Fibroblast of upper back skin (primary cell): ENCODE data around the gene LRRC71.

Source experiments
- DNase-seq: peaks from one replicate; pipeline ENCODE4 v3.0.0-alpha.2; 2013

LRRC71 gene

DNA sequence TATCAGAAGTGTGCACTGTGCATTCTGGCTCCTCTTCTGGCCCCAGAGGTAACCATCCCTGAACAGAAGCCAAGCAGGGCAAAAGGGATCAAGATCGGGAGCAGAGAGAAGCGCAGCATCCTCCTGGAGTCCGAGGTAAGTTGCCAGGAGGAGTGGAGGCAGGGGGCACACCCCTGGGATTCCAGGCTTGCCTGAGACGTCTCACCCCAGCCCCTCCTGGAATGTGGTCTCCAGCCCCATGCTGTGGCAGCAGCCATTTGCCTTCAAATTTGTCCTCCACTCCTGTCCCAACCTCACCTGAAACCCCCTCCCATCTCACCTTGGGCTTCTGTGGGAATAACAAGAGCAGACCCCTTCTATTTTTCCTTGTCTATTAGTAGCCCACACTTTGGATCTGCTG lies 10.1 kb downstream of the LRRC71 start:
- no peak for DNase-seq

DNA sequence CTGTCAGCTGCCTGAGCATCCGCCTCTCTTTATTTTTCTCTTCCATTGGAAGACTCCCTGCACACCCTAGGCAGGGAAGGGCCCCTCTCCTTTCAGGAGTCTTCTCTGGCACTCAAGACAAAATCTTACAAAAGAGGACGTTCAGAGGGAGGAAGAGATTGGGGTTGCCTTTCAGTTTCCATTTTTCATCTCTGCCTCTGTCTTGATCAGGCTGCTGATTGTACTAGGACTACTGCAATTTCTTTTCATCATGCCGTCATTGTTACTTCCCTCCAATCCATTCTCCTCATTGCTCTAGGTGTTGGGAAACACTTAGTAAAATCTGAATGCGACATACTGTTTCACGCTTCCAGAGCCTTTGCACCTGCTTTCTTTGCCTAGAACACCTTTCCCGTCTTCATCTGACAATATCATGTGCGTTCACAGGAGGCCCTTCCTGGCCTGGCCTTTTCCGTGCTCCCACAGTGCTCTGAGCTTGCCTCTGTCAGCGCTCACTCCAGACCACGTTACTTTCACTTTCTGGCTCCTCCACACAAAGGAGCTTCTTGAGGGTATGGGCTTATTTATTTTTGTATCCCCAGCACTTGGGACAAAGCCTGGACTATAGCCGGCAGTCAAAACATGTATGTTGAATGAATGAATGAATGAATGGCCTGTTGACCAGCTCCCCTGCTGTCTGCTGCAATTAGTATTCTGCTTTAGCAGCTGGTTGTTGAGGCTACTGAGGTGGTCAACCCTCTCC lies 10.9 kb downstream of the LRRC71 start:
- no peak for DNase-seq

DNA sequence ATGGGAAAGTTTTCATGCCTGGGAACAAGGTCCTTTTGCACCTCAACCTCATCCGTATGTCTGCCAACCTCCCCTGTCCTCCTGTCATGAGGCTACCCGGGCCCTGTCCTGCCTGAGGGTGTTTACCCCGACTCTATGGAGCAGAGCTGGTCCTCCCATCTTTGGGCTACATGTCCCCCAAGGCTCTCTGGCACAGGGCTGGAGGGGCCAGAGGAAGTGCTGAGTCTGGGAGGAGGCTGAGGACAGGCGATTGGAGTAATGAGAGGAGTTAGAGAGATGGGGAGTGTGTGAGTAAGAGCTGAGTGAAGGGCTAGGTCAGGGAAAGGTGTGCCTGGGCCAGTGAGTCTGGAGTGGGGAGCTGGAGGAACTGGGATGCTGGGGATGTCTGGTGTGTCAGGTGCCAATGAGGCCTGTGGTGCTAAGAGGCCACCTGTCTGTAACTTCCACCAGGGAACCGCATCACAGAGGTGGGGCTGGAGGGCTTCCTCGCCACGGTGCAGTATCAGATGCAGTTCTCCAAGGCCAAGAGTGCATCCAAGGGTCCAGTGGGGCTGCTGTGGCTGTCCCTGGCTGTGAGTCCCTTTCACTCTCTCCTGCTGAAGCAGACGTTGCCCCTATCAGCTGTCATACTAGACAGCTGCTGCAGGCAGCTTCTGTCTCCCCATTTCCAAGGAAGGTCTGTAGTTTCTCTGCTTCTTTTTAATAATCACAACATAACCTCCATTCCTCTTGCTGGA lies 11.7 kb downstream of the LRRC71 start:
- no peak for DNase-seq

DNA sequence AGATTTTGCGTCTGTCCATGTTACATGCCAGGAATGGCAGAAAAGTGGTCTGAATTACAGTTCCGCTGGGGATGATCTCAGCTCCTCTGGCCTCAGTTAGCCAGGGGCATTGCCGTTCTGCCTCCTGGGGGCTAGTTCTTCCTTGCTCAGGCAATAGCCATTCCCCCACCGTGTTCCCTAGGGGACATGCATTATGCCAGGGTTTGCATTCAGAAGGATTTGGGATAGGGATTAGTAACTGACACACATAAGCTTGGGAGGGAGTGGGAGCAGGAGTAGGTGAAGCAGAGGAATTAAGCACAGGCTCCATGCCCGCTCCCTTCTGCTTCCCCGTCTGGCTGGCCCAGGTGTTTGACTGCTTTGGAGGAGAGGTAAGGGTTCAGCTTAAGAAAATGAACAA lies 12.7 kb downstream of the LRRC71 start:
- DNase-seq, result no peak

DNA sequence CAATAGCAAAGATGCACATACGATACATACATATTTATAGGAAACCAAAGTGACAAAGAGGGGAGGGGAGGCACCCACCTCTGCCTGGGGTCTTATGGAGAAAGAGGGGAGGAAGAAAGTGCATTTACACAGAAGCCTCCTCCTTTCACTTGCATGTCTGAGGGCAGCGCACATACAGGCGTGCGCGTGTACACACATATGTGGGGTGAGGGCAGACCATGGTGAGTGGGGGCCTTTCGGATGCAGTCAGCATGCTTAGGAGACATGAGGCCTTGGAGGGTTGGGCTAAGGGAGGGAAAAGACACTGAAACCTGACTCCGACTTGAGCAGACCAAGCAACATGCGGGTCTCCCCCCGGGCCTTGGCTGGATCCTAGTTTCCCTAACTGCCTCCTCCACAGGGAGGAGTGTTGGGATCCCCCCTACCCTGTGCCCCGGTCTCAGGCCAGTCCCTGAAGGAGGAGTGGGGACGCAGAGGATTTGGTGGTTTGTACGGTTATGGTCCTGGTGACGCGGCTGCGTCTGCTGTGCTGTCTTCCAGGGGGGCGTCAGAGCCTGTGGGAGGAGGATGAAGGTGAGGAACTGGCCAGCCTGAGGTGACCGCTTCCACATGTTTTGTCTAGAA lies 15.2 kb downstream of the LRRC71 start:
- no peak for DNase-seq

DNA sequence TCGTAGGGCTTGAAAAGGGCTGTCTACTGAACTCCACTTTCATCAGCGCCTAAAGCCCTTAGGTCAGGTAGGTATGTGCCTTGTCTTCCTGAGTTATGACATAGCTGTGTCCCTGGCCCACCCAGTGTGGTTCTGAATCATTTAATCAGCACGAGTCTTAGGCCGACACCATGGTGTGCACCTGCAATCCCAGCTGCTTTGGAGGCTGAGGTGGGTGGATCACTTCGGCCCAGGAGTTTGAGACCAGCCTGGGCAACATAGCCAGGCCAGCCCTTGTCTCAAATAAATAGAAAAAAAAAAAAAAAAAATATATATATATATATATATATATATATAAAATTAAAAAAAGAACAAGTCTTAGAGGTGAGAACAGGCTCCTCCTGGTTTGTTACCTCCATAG lies 15.8 kb downstream of the LRRC71 start:
- no peak for DNase-seq

DNA sequence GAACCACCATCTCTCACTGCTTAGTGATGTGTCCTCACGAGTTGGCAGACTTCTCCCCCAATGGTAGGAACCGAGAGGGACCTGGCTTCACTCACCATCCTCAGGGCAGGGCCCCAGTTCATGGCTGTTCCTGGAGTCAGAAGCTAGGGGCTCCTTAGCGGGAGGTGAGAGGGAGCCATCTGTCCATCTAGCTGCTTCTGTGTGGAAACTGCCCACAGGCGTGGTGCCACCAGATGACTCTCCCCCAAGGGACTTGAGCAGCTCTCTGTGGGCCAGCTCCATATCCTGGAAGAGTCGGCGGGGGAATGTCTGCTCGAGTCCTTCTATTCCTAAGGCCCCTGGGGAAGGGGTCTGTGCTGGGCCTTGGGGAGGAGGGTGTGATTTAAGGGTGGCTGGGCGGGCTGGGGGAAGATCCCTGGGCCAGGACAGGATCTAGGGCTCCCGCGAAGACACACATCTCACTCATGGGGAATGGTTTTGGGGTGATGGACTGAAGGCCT lies 16.3 kb downstream of the LRRC71 start:
- DNase-seq, result no peak

DNA sequence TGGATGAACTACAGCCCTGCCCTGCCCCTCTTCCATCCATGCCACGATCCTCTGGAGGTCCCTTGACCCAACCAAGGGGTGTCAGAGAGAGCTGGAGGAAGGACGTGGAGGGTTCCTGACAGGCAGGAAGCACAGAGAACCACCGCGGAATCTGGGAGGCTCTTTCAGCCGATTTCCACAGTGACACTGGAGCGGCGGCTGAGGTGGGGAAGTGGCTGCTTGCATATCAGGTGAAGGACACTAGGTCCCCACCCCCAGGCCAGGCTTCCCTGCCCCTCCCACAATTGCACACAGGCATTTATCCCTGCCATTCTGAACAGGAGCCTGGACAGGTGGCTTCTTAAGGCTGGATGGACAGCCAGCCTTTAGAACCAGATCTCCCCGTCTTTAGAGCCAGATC lies 17.5 kb downstream of the LRRC71 start:
- DNase-seq, result no peak

DNA sequence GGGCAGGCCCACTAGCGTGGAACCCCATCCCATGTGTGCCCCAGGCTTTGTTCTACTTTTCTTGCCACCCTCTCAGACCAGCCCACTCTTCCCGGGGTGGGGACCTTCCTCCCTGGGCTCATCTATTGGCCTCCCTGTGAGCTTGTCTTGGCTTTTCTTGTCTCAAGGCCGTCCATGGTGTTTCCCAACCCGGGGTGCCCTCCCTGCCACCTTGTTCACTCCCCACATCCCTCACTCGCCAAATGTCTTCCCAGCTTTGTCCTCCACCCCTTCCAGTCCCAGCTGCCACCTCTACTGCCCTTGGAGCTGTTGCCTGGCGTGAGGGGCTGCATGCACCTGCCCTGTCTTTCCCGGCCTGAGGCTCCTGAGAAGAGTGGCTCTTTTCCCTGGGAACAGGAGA lies 18.4 kb downstream of the LRRC71 start:
- no peak for DNase-seq

DNA sequence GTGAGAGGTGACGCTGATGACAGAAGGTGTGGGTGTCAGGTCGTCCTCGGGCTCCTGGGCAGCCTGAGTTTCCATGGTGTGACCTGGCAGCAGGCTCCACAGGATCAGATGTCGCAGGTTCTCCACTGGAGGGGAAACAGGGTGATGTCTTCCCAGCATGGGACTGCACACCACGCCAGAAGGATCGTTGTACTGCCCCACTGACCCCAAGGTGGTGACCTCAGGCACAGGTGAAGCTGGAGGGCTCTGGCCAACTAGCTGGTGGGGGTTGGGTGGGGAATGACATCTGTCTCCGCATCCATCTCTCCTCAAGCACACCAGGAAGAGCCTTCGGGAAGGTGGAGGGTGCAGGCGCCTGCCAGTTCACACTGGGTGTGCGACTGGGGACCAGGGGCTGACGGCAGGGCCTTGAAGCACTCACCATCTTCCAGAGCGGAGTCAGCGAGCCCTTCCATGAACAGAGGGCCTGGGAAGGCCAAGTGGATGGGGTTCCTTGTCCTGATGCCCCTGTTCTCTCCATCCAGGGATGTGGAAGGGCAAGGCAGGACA lies 19.4 kb downstream of the LRRC71 start:
- no peak for DNase-seq

DNA sequence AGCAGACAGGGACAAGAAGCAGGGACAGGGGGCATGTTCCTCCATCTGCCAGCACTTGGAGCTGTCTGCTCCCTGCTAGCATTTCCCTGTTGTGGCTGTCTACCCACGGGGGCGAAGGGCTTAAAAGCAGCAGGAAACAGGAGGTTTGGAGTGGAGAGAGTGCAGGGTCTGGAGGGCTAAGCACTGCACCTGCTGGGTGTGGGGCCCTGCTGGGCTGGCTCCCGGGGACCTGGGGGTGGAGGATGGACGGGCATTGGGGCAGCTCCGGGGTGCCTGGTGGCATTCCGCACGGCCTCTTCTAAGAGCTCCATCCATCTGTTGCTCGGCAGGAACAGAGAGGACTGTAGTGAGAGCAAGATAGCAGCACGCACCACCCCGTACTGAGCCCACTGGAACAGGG lies 21.2 kb downstream of the LRRC71 start:
- DNase-seq, result no peak

DNA sequence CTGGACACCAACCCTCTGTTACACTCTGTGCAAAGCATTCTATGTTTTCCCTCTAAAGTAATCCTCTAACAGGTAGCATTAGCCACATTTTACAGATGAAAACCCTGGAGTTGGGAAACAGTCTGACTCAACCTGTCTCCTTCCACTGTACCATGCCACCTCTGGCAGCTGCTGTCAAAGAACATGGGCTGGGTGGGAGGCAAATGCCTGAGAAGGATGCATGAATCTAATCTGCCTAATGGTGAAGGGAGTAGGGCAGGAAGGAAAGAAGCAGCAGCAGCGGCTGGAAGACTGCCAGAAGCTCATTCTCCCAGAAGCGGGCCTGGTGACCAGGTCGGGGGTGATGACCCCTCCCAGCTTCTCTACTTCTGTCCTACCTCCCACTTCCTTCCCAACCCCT lies 21.7 kb downstream of the LRRC71 start:
- DNase-seq, result no peak

DNA sequence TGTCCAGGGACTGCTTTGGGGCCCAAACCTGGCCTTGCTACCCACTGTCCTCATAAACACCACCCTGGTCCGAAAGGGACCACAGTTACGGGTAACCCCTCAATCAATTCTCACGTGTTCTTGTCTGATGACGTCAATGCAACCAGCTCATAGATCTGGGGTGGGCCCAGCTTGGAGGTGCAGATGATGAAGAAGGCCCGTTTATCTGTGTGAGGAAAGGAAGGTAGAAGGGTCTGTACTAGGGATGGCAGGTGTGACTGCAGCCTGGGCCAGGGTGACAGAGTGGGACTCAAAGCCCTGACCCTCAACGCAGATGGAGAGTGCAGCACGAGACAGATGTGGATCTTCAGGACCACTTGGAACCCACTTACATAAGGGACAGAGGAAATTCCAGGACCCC lies 22.1 kb downstream of the LRRC71 start:
- no peak for DNase-seq

DNA sequence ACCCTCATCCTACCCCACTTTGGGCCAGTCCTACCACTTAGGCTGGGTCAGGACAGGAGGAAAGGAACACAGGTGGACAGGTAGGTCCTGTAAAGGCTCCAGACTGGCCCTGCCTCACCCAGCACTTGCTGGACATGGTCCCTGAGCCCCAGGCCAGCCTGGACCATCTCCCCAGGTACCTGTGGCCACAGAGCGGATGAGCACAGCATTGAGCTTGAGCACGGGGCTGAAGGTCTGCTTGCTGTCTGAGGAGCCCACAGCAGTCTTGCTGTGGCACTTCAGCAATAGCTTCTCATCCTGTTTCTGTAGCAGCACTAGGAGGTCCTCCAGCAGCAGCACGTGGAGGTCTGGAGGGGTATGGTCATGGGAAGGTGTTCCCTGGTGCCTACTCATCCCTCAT lies 23.3 kb downstream of the LRRC71 start:
- no peak for DNase-seq

DNA sequence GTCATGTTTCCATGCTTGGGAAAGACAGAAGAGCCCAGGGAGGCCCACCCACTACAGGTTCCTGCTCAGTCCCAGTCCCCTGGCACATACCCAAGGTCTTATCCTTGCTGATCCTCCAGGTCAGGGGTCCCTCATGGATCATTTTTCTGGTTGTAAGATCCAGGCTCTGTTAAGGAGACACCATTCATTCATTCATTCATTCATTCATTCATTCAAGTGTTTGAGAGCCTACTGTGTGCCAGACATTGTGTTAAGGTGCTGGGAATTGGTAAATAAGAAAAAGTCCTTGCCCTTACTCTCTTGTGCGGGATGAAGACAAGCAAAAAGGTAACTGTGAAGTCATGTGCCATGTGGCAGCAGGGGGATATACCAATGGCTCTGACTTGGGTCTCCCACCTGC lies 23.8 kb downstream of the LRRC71 start:
- DNase-seq, result no peak

DNA sequence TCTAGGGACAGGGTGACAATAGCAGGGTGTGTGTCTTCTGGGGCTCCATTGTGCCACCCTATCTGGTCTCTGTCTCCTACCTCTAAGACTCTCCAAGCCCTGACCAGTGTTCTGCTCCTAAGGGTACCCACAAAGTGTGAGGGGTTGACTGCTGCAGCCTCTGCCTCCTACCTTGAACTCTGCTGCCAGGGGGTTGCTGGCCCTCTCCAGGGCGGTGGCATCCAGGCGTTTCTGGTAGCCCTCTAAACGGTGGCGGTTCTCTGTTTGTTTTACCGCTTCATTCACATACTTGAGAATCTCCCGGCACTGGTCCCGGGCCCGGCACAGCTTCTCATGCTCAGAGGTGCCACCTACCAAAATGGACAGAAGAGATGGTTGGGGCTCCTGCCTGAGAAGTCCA lies 24.4 kb downstream of the LRRC71 start:
- no peak for DNase-seq

DNA sequence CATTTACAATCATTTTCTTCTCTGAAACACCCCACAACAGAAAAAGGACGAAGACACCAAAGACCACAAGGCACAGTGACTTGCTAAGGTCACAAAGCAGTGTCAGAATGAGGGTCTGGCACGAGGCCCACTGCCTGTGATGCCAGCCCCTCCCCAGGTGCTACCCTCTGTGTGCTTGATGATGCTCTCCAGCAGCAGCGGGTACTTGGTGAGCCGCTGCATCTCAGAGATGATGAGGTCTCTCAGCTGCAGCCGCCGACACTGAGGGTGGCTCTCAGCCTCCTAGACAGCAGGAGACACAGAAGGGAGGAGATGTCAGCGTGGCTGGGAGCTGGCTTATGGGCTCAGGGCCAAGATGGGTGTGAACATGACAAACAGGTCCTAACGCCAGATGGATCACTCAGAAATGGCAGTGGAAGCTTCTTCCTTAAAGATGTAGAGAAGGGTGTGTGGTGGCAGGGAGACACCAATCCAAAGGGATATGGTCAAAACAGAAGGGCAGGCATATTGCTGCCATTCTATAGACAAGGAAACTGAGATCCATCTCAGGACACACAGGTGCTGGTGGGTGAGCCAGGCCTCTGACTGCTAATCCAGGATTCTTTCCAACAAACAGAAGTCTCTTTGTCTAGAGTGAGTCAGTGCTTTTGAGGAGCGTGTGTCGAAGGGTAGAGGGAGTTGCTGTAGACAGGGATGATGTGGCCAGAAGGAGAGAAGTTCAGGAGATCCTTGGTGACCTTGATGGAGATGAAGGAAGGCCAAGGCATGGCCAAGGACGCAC lies 25.6 kb downstream of the LRRC71 start:
- DNase-seq, result no peak

DNA sequence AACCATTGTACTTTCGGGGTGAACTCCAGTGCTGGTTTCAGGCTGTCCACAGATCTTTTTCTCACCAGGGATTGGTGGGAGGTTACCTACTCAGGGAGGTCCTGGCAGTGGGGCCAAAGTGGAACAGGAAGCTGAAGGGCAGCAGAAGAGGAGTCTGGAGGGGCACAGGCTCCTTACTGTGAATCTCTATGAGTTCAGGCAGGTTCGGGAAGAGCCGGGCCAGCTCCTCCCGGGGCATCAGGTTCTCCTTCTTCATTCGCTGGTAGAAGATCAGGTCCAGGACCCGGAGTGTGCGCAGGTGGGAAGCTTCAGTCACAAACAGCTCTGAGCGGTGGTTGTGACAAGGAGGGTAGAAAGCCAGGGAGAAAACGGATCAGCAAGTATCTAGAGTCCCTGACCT lies 26.7 kb downstream of the LRRC71 start:
- DNase-seq, result no peak

DNA sequence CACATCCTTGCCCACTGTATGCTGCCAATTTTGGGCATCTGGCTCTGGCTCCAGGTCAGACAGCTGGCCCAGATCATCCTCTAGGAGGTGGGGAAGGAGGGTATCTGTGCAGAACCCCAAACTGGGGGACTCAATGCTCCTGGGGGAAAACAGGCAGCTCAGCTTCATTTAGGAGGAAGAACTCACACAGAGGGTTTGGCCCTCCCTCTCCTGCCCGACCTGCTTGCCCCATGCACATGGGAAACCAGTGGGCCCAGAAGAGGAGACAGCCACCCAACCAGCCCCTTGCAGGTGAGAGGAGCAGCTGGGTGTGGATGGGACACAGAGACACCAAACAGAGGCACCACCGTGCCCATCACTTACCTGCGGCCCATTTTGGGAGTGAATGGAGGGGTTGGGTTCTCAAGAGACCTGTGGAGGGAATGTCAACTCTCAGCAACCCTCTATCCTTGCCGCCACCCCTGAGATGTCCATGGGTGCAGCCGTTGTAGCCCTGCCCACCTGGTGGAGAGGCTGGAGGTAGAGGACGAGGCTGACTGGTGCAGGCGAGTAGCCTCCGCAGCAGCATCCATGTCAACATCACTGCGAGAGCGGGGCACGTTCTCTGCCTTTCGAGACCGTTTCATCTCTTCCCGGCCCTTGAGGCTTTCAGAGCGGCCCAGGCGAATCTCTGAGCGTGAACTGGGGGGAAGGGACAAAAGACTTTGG lies 27.5 kb downstream of the LRRC71 start:
- no peak for DNase-seq

DNA sequence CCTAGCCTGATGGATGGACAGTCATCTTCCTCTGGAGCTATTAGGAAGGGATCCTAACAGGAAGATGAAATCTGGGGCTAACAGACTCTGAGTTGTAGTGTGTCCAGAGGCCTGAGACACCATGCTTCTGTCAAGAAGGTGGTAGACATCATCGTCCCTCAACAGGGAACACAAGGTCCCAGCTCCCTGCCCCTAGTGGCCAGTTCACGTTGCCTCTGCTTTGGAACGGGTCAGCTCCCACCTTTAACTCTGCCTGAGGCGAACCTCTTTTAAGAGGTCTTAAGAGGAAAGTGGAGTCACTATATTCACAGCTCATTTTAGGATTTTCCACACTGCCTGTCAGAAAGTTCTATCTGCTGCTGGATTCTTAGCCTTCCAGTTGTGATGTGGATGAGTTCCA lies 28.3 kb downstream of the LRRC71 start:
- no peak for DNase-seq

DNA sequence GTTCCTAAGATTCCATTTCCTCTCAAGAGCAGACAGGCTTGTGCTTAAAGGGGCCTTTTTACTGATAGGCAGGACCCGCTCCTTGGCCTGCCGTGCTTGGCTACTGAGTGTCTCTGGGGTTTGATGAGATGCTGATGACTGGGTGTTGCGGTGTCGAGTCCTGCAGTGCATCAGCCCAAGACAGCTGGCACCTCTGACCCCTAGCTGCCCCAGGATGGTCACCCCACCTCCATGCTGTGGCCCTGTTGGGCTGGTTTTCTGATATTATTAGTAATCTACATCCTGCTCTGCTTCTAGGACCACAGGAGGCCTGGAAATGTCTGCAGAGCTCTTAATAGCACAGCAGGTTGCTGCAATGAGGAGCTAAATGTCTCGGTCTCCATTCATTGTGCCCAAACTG lies 28.7 kb downstream of the LRRC71 start:
- no peak for DNase-seq

DNA sequence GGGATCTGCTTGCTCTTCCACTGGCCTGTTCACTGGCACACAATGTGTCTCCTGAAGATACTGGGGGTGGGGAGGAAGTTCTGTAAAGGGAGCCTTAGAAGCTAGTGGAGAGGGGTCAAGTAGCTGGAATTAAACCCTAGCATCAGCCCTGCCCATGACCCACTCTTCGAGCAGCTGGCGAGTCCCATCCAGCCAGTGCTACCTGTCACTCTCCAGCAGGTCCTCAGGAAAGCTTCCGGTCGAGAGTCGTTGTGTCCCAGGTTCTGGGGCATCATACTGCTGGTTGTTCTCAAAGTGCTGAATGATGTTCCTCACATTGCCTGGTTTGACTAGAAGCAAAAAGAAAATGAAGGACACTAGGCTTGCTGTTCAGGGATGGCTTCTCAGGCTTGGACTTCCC lies 30.9 kb downstream of the LRRC71 start:
- DNase-seq, result no peak
